OCI-LY7 (cell line): ENCODE measurements around the gene CDYL.

Experiments
- EZH2phosphoT487 ChIP-seq: fragments of 200-600 bp; sonication (generic); IDR thresholded peaks from 2 replicates; pipeline ENCODE4 v1.6.1; 2018; ENCODE audit warnings: low read depth, borderline replicate concordance, mild to moderate bottlenecking, mixed run types, antibody characterized with exemption, low read length, moderate library complexity, mixed read lengths
- TF ChIP-seq, protein P1 (sequence below): fragments of 200-600 bp; sonication (generic); conservative IDR thresholded peaks from 2 replicates; pipeline ENCODE4 v1.5.1; 2014; ENCODE audit warnings: mild to moderate bottlenecking, antibody characterized with exemption, low read length, moderate library complexity, mixed read lengths

DNA sequence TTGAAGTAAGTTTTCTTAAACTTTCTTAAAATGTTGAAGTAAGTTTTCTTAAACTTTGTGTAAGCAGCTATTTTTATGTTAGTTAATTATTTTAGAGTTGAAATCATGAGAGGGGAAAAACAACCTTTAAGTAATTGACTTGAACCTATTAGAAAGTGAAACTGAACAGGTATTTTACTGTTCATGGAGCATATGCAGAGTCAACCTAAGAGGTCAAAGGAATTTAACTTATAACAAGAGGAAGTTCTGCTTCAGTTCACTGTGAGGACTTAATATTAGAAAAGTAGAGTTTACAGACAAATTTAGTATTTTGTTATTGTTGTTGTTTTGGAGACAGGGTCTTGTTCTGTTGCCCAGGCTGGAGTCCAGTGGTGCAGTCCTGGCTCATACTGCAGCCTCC is 38.0 kb downstream of the CDYL start:
- TF ChIP-seq, protein P1, sequence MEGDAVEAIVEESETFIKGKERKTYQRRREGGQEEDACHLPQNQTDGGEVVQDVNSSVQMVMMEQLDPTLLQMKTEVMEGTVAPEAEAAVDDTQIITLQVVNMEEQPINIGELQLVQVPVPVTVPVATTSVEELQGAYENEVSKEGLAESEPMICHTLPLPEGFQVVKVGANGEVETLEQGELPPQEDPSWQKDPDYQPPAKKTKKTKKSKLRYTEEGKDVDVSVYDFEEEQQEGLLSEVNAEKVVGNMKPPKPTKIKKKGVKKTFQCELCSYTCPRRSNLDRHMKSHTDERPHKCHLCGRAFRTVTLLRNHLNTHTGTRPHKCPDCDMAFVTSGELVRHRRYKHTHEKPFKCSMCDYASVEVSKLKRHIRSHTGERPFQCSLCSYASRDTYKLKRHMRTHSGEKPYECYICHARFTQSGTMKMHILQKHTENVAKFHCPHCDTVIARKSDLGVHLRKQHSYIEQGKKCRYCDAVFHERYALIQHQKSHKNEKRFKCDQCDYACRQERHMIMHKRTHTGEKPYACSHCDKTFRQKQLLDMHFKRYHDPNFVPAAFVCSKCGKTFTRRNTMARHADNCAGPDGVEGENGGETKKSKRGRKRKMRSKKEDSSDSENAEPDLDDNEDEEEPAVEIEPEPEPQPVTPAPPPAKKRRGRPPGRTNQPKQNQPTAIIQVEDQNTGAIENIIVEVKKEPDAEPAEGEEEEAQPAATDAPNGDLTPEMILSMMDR, result no peak
- TF ChIP-seq EZH2phosphoT487, result no peak
